ENCODE measurements around the gene FGL2.
"Not testable (repeated sequence)": the region's sequence is repeated elsewhere in the genome, so short reads cannot be mapped to it uniquely, and the experiment has no call there.

The FGL2 gene

DNA sequence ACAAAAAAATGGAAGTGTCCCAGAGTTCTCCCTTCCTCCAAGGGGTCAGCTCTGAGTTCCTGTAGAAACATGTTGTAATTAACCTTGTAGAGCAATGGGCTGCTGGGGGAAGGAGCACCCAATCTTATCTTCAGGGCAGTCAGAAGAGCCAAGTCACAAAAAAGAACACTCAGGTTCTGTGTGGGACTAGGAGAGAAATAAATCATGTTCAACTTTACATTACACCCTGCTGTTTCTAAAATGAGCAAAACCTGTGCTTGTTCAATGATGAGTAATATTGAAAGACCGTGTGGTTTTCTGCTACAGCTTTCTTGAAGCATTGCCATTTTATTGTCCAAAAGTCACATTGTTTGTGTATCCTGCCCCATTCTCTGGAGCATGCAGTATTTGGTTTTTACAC, 42.6 kb downstream of the FGL2 start:
- POLR2A ChIA-PET: not testable (repeated sequence)
- WGBS (ENCODE audit: insufficient coverage): no CpG with 5 or more reads among the region's 1 CpG

DNA sequence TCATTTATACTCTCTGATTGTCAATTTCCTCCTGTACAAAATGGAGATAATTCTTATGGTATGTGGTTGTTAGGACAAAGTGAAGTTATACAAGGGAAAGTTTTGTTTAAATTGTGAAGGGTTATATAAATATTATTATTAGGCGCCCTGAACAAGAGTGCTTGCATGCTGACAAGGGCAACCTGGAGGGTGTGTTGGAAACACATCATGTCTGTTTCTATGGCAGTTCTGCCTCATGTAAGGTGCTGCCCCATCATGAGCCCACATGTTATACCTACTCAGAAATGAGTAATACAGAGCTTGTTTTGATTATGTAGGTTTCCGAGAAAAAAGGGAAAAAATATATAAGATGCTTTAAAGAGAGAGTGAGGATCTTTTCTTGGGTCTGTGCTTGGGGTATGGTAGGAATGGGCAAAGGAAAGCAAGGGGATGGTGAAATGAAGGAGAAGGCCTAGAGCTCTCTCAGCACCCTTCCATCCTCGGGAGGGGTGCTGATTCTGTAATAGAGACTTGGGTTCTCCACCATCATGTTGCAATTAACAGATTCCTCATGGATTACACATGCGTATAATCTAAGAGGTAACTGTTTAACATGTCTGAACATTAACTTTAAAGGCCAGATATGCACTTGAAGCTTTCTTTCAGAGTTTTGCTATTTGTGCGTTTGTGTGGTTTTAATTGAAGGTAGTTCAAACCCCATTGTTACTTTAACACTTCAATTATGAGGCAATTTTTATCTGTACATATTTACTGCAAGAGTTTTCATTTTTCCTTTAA, 43.8 kb downstream of the FGL2 start:
- POLR2A ChIA-PET; H3K27ac ChIP-seq (ENCODE audit: insufficient read depth in 1 of 2, low read depth in 1 of 2, low read length in 2 of 2, poor library complexity in 1 of 2, severe bottlenecking in 2 of 2): not testable (repeated sequence)
- no CpG with 5 or more reads among the region's 5 CpGs for WGBS (ENCODE audit: insufficient coverage)

More for the DNA sequence above, 42.6 kb downstream of the FGL2 start:
- H3K36me3 ChIP-seq (ENCODE audit: control insufficient read depth in 4 of 4, insufficient read depth in 4 of 4, low read length in 3 of 4); DNase-seq; H3K4me3 ChIP-seq (ENCODE audit: control insufficient read depth in 1 of 7, extremely low read depth in 1 of 7, insufficient read depth in 4 of 7, low read depth in 2 of 7, low read length in 6 of 7); H3K27ac ChIP-seq (ENCODE audit: insufficient read depth in 1 of 2, low read depth in 1 of 2, low read length in 2 of 2, poor library complexity in 1 of 2, severe bottlenecking in 2 of 2); H3K4me1 ChIP-seq (ENCODE audit: control extremely low read depth in 1 of 4, control insufficient read depth in 4 of 4, insufficient read depth in 4 of 4, low read length in 3 of 4); H3K9me3 ChIP-seq (ENCODE audit: control extremely low read depth in 1 of 5, control insufficient read depth in 4 of 5, insufficient read depth in 2 of 5, low read depth in 1 of 5, low read length in 4 of 5); CTCF ChIA-PET; H3K27me3 ChIP-seq (replicated peaks in 2 of 5; ENCODE audit: control insufficient read depth in 4 of 5, insufficient read depth in 5 of 5, low read length in 4 of 5): not testable (repeated sequence)

GRCh38 chr7:77154917-77155464, 44.6 kb downstream of the FGL2 start:
- H3K9me3 ChIP-seq (ENCODE audit: control extremely low read depth in 1 of 5, control insufficient read depth in 4 of 5, insufficient read depth in 2 of 5, low read depth in 1 of 5, low read length in 4 of 5); H3K36me3 ChIP-seq (ENCODE audit: control insufficient read depth in 4 of 4, insufficient read depth in 4 of 4, low read length in 3 of 4); H3K4me3 ChIP-seq (ENCODE audit: control insufficient read depth in 1 of 7, extremely low read depth in 1 of 7, insufficient read depth in 4 of 7, low read depth in 2 of 7, low read length in 6 of 7); CTCF ChIA-PET; POLR2A ChIA-PET; H3K4me1 ChIP-seq (ENCODE audit: control extremely low read depth in 1 of 4, control insufficient read depth in 4 of 4, insufficient read depth in 4 of 4, low read length in 3 of 4); H3K27me3 ChIP-seq (replicated peaks in 2 of 5; ENCODE audit: control insufficient read depth in 4 of 5, insufficient read depth in 5 of 5, low read length in 4 of 5): not testable (repeated sequence)
- WGBS (ENCODE audit: insufficient coverage): no CpG with 5 or more reads among the region's 3 CpGs
- peak in 2 of 3 donors; percentile 13 to 31 for DNase-seq
- H3K27ac ChIP-seq (ENCODE audit: insufficient read depth in 1 of 2, low read depth in 1 of 2, low read length in 2 of 2, poor library complexity in 1 of 2, severe bottlenecking in 2 of 2): peak overlapping the region in 1 of 2 experiments; percentile 34

More for the DNA sequence above, 43.8 kb downstream of the FGL2 start:
- H3K4me3 ChIP-seq (ENCODE audit: control insufficient read depth in 1 of 7, extremely low read depth in 1 of 7, insufficient read depth in 4 of 7, low read depth in 2 of 7, low read length in 6 of 7); H3K27me3 ChIP-seq (replicated peaks in 2 of 5; ENCODE audit: control insufficient read depth in 4 of 5, insufficient read depth in 5 of 5, low read length in 4 of 5); DNase-seq; H3K36me3 ChIP-seq (ENCODE audit: control insufficient read depth in 4 of 4, insufficient read depth in 4 of 4, low read length in 3 of 4); CTCF ChIA-PET; H3K4me1 ChIP-seq (ENCODE audit: control extremely low read depth in 1 of 4, control insufficient read depth in 4 of 4, insufficient read depth in 4 of 4, low read length in 3 of 4); H3K9me3 ChIP-seq (ENCODE audit: control extremely low read depth in 1 of 5, control insufficient read depth in 4 of 5, insufficient read depth in 2 of 5, low read depth in 1 of 5, low read length in 4 of 5): not testable (repeated sequence)

GRCh38 chr7:77152232-77152631, 47.4 kb downstream of the FGL2 start:
- not testable (repeated sequence) for H3K9me3 ChIP-seq (ENCODE audit: control extremely low read depth in 1 of 5, control insufficient read depth in 4 of 5, insufficient read depth in 2 of 5, low read depth in 1 of 5, low read length in 4 of 5); DNase-seq; H3K27ac ChIP-seq (ENCODE audit: insufficient read depth in 1 of 2, low read depth in 1 of 2, low read length in 2 of 2, poor library complexity in 1 of 2, severe bottlenecking in 2 of 2)

More at GRCh38 chr7:77152232-77152631, 47.4 kb downstream of the FGL2 start:
- POLR2A ChIA-PET; CTCF ChIA-PET; H3K27me3 ChIP-seq (replicated peaks in 2 of 5; ENCODE audit: control insufficient read depth in 4 of 5, insufficient read depth in 5 of 5, low read length in 4 of 5); H3K4me1 ChIP-seq (ENCODE audit: control extremely low read depth in 1 of 4, control insufficient read depth in 4 of 4, insufficient read depth in 4 of 4, low read length in 3 of 4); H3K36me3 ChIP-seq (ENCODE audit: control insufficient read depth in 4 of 4, insufficient read depth in 4 of 4, low read length in 3 of 4); H3K4me3 ChIP-seq (ENCODE audit: control insufficient read depth in 1 of 7, extremely low read depth in 1 of 7, insufficient read depth in 4 of 7, low read depth in 2 of 7, low read length in 6 of 7): not testable (repeated sequence)

Data from common myeloid progenitor, CD34-positive (primary cell).